Ovary (tissue), 3 donors: ENCODE results near the gene PSMC1.

Experiments
- CTCF ChIP-seq, 3 donors: fragments of 450-650 bp in 2 of 3; fragments of 200-600 bp in 1 of 3; IDR thresholded peaks; one replicate each; pipeline versions ENCODE4 v1.5.1 to v1.8.0; 2016 to 2022; ENCODE audit warnings: antibody characterized with exemption in 3 of 3, mild to moderate bottlenecking in 1 of 3
- EP300 ChIP-seq: sonication (generic); formaldehyde crosslinking; IDR thresholded peaks from one replicate; pipeline ENCODE4 v1.6.1; 2017; ENCODE audit warnings: antibody characterized with exemption
- POLR2A ChIP-seq: fragments of 450-650 bp; IDR thresholded peaks from one replicate; pipeline ENCODE4 v1.6.1; 2017; ENCODE audit warnings: antibody characterized with exemption, mild to moderate bottlenecking, moderate library complexity
- donor health status: DM: no; HTN: no; CAD: no.

DNA sequence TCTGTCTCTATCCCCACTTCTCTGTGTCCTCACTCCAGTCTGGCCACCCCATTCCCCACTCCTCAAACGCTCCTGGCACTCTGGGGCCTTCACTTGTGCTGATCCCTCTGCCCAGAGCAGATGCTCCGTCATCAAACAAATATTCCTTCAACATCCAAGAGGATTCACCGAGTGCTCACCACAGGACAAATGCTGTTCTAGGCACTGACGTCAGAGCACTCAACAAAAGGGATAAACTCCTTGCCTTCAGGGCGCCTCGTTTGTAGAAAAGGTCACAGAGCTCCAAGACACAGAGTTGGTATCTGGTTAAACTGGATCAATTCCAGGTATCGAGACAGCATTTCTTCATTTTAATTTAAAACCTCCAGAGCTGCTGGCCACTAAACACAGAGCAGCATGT lies 35.3 kb downstream of the PSMC1 start:
- TF ChIP-seq CTCF (IDR thresholded peaks at IDR 0.05) (no peak), POLR2A (no peak), EP300 (no peak)
